AG04449 (cell line): Measurements from ENCODE around the gene MPC2.

Experiments
- CTCF ChIA-PET: fragments of 350-600 bp; formaldehyde crosslinking; extraction: SDS; loops from one replicate; lab custom pipeline; 2021; ENCODE audit warnings: antibody characterized with exemption; lab: Yijun Ruan, JAX
- POLR2A ChIA-PET: fragments of 400-600, 350-600 bp; formaldehyde crosslinking; extraction: SDS; loops from one replicate; lab custom pipeline; 2020; ENCODE audit warnings: antibody characterized with exemption, inconsistent platforms; lab: Yijun Ruan, JAX
- DNase-seq: peaks from one replicate; pipeline ENCODE4 v3.0.0-alpha.2; 2010; ENCODE audit warnings: low read depth, low spot score
- H3K4me3 ChIP-seq: 2 replicates; pipeline ENCODE4 v1.5.1; 2011; ENCODE audit warnings: low read depth, mild to moderate bottlenecking, control low read depth, low read length
- TF ChIP-seq, protein P1 (sequence below): IDR thresholded peaks from one replicate; pipeline ENCODE4 v1.5.1; 2011; ENCODE audit warnings: mild to moderate bottlenecking, moderate library complexity, low read length, control low read depth, inconsistent platforms; ENCODE audit not compliant: insufficient read depth; ENCODE audit errors: missing control alignments

The MPC2 gene

DNA sequence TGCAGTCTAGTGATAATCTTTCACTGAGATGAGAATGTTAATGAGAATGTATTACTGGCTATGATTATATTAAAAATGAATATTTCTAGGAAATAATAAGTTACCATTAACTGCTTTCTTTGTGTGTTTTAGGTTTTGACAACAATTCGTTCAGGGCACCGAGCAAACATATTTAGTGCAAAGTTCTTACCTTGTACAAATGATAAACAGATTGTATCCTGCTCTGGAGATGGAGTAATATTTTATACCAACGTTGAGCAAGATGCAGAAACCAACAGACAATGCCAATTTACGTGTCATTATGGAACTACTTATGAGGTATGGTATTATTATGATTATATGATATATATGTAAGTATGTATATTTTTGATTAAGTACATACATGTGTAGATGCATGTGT, 37.8 kb upstream of the MPC2 start:
- ChIA-PET CTCF (no interaction called here), POLR2A (no interaction called here)

DNA sequence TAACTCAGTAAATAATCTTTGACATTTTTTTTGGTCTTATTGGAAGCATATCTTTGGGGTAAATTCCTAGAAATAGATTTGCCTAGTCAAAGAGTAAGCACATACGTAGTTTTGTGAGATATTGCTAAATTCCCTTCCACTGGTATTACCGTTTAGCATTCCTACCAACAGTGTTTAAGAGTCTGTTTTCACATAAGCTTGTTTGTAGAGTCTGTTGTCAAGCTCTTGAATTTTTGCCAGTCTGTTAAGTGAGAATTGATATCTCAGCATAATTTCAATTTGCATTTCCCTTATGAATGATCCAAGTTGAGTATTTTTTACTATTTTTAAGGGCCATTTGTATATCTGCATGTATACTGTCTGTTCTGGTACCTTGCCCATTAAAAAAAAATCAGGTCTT, 37.0 kb upstream of the MPC2 start:
- ChIA-PET CTCF (no interaction called here), POLR2A (no interaction called here)
- TF ChIP-seq, protein P1, sequence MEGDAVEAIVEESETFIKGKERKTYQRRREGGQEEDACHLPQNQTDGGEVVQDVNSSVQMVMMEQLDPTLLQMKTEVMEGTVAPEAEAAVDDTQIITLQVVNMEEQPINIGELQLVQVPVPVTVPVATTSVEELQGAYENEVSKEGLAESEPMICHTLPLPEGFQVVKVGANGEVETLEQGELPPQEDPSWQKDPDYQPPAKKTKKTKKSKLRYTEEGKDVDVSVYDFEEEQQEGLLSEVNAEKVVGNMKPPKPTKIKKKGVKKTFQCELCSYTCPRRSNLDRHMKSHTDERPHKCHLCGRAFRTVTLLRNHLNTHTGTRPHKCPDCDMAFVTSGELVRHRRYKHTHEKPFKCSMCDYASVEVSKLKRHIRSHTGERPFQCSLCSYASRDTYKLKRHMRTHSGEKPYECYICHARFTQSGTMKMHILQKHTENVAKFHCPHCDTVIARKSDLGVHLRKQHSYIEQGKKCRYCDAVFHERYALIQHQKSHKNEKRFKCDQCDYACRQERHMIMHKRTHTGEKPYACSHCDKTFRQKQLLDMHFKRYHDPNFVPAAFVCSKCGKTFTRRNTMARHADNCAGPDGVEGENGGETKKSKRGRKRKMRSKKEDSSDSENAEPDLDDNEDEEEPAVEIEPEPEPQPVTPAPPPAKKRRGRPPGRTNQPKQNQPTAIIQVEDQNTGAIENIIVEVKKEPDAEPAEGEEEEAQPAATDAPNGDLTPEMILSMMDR = no peak
- DNase-seq = no peak
- no peak overlapping the region for H3K4me3 ChIP-seq

More for the DNA sequence above, 37.8 kb upstream of the MPC2 start:
- TF ChIP-seq, protein P1 = no peak
- DNase-seq = no peak
- H3K4me3 ChIP-seq = no peak overlapping the region

DNA sequence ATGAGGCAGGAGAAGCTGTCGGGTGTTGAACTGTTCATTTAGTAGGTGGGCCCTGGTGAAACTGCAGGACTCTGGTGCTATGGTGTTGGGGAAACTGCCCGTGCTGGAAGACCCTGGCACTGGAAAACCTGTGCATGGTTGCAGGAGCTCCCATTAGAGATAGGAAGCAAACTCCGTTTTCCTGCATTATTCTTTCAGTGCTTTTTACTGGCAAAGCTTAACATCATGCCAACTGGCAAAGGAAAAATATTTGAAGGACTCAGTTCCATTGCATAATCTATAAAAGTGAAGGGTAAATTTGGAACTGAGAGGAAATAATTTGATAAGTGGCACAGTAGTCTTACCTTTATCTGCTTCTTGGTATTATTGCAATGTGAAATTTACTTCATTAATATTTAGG, 31.7 kb upstream of the MPC2 start:
- no peak overlapping the region for H3K4me3 ChIP-seq
- TF ChIP-seq, protein P1 = no peak
- ChIA-PET CTCF (no interaction called here), POLR2A (no interaction called here)
- DNase-seq = no peak

GRCh38 chr1:167966050-167966449, 29.2 kb upstream of the MPC2 start:
- TF ChIP-seq, protein P1 = no peak
- DNase-seq = no peak
- CTCF ChIA-PET = no interaction called here
- POLR2A ChIA-PET = interaction anchor here (1.8 kb wide), 1 partner anchor 29 kb away, joined by 5 read pairs; the partner anchor contains the start of genes DCAF6 and MPC2
- no peak overlapping the region for H3K4me3 ChIP-seq

- TF ChIP-seq, protein P1 = no peak
- DNase-seq = no peak
- CTCF ChIA-PET = no interaction called here
- POLR2A ChIA-PET = no interaction called here
- H3K4me3 ChIP-seq = no peak overlapping the region
These were observed 27.8 kb upstream of the MPC2 start for GRCh38 chr1:167964646-167965045.

GRCh38 chr1:167957710-167958109, 20.8 kb upstream of the MPC2 start:
- TF ChIP-seq, protein P1 = no peak
- ChIA-PET CTCF (no interaction called here), POLR2A (no interaction called here)
- DNase-seq = no peak
- no peak overlapping the region for H3K4me3 ChIP-seq

GRCh38 chr1:167955915-167956314, 19.0 kb upstream of the MPC2 start:
- TF ChIP-seq, protein P1 = no peak
- no peak overlapping the region for H3K4me3 ChIP-seq
- ChIA-PET POLR2A (no interaction called here), CTCF (no interaction called here)
- no peak for DNase-seq
